ENCODE measurements around the gene NTHL1. TPM values are rescaled to one million over a fixed set of nuclear protein-coding genes. Genes with fewer than 3 reads are reported as not detected.

NTHL1 gene
- total and polyA plus RNA-seq, 2 donors (not counting 1 experiment from before 2014, with no cell fraction given) = 8.4 to 44.4 TPM

GRCh38 chr16:2016407-2016922, 31.2 kb downstream of the NTHL1 start:
- no peaks in the 10 kb centered on the region for H3K79me2 ChIP-seq (ENCODE audit: control insufficient read depth, insufficient read depth, low read length)
- H3K9ac ChIP-seq (ENCODE audit: insufficient read depth, low read length) = no peak overlapping the region
- peaks cover 3% of the 10 kb centered on the region for H3K4me1 ChIP-seq (ENCODE audit: control insufficient read depth, extremely low read depth, insufficient read depth, low read length)
- H2AFZ ChIP-seq (ENCODE audit: low read length) = no peak overlapping the region
- H3K27me3 ChIP-seq (ENCODE audit: control insufficient read depth, insufficient read depth, low read length) = peaks cover 8% of the 10 kb centered on the region
- no peaks in the 10 kb centered on the region for H4K20me1 ChIP-seq (ENCODE audit: control insufficient read depth, extremely low read depth, insufficient read depth, low read length)
- H3K36me3 ChIP-seq (ENCODE audit: control insufficient read depth, insufficient read depth, low read length) = no peaks in the 10 kb centered on the region
- TF ChIP-seq CTCF (conservative IDR thresholded peaks at IDR 0.05 in 1 of 2, IDR thresholded peaks at IDR 0.05 in 1 of 2; ENCODE audit: low read depth in 1 of 2, low read length in 2 of 2) (peak; percentile 39 to 43), EZH2 (IDR thresholded peaks at IDR 0.05; ENCODE audit: low read length, missing control alignments) (no peak)
- H3K9me3 ChIP-seq (ENCODE audit: control insufficient read depth, insufficient read depth, low read depth, low read length) = no peaks in the 10 kb centered on the region
- H3K4me3 ChIP-seq (replicated peaks in 1 of 4; ENCODE audit: control extremely low read depth in 1 of 4, insufficient read depth in 1 of 4, low read depth in 3 of 4, low read length in 4 of 4) = no peak overlapping the region
- no peak overlapping the region for H3K27ac ChIP-seq (ENCODE audit: insufficient read depth, low read length)
- DNase-seq (ENCODE audit: low read depth in 2 of 2) = no peak
- H3K4me2 ChIP-seq (ENCODE audit: extremely low read depth, insufficient read depth, low read length) = no peak overlapping the region

DNA sequence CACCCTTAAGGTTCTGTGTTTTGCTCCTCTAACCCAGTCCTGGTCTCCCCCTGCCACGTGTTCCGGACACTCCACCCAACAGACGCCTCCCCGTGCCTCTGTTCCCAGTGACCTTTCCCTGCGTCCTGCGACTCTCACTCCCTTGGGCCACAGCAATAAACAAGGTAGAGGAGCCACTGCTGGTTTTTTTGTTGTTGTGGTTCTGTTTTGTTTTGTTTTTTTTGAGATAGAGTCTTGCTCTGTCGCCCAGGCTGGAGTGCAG, 31.8 kb downstream of the NTHL1 start:
- Histone ChIP-seq H3K4me3 (replicated peaks in 1 of 4; ENCODE audit: control extremely low read depth in 1 of 4, insufficient read depth in 1 of 4, low read depth in 3 of 4, low read length in 4 of 4) (no peak overlapping the region), H3K4me2 (ENCODE audit: extremely low read depth, insufficient read depth, low read length) (no peak overlapping the region), H3K27me3 (ENCODE audit: control insufficient read depth, insufficient read depth, low read length) (peaks cover 8% of the 10 kb centered on the region), H3K9ac (ENCODE audit: insufficient read depth, low read length) (no peak overlapping the region), H3K36me3 (ENCODE audit: control insufficient read depth, insufficient read depth, low read length) (no peaks in the 10 kb centered on the region), H4K20me1 (ENCODE audit: control insufficient read depth, extremely low read depth, insufficient read depth, low read length) (no peaks in the 10 kb centered on the region), H3K9me3 (ENCODE audit: control insufficient read depth, insufficient read depth, low read depth, low read length) (no peaks in the 10 kb centered on the region), H3K79me2 (ENCODE audit: control insufficient read depth, insufficient read depth, low read length) (no peaks in the 10 kb centered on the region), H3K4me1 (ENCODE audit: control insufficient read depth, extremely low read depth, insufficient read depth, low read length) (peaks cover 3% of the 10 kb centered on the region), H3K27ac (ENCODE audit: insufficient read depth, low read length) (no peak overlapping the region), H2AFZ (ENCODE audit: low read length) (no peak overlapping the region)
- TF ChIP-seq EZH2 (IDR thresholded peaks at IDR 0.05; ENCODE audit: low read length, missing control alignments) (no peak), CTCF (conservative IDR thresholded peaks at IDR 0.05 in 1 of 2, IDR thresholded peaks at IDR 0.05 in 1 of 2; ENCODE audit: low read depth in 1 of 2, low read length in 2 of 2) (no peak)
- DNase-seq (ENCODE audit: low read depth in 2 of 2) = no peak

DNA sequence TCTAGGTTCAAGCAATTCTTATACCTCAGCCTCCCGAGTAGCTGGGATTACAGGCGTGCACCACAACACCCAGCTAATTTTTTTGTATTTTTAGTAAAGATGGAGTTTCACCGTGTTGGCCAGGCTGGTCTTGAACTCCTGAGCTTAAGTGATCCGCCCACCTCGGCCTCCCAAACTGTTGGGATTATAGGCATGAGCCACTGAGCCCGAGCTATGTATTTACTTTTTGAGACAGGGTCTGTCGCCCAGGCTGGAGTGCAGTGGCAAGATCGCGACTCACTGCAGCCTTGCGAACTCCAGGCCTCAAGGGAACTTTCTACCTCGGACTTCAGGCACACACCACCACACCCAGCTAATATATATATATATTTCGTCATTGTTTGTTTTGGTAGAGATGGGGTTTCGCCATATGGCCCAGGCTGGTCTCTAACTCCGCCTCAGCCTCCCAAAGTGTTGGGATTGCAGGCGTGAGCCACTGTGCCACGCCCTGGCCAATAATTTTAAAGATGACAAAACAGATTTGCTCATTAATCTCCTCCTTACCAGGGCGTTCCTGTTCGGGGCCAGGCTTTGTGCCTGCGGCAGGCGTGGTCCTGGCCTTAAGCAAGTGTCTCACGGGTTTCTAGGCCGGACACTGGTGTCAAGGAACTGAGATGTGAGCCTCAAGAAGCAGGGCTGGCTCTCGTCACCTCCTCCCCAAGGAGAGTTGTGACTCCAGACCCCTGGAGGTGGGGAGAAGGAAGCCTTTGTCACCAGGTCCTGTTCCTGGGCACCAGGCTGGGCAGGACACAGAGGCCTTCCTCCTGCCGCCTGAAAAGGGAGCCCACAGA, 32.3 kb downstream of the NTHL1 start:
- H3K36me3 ChIP-seq (ENCODE audit: control insufficient read depth, insufficient read depth, low read length) = no peaks in the 10 kb centered on the region
- no peak overlapping the region for H3K4me2 ChIP-seq (ENCODE audit: extremely low read depth, insufficient read depth, low read length)
- H3K79me2 ChIP-seq (ENCODE audit: control insufficient read depth, insufficient read depth, low read length) = no peaks in the 10 kb centered on the region
- H3K27ac ChIP-seq (ENCODE audit: insufficient read depth, low read length) = no peak overlapping the region
- peaks cover 6% of the 10 kb centered on the region for H3K4me1 ChIP-seq (ENCODE audit: control insufficient read depth, extremely low read depth, insufficient read depth, low read length)
- no peak overlapping the region for H3K9ac ChIP-seq (ENCODE audit: insufficient read depth, low read length)
- no peak overlapping the region for H3K4me3 ChIP-seq (replicated peaks in 1 of 4; ENCODE audit: control extremely low read depth in 1 of 4, insufficient read depth in 1 of 4, low read depth in 3 of 4, low read length in 4 of 4)
- no peak overlapping the region for H2AFZ ChIP-seq (ENCODE audit: low read length)
- H3K9me3 ChIP-seq (ENCODE audit: control insufficient read depth, insufficient read depth, low read depth, low read length) = no peaks in the 10 kb centered on the region
- H4K20me1 ChIP-seq (ENCODE audit: control insufficient read depth, extremely low read depth, insufficient read depth, low read length) = no peaks in the 10 kb centered on the region
- no peak for TF ChIP-seq EZH2 (IDR thresholded peaks at IDR 0.05; ENCODE audit: low read length, missing control alignments)
- no peak for TF ChIP-seq CTCF (conservative IDR thresholded peaks at IDR 0.05 in 1 of 2, IDR thresholded peaks at IDR 0.05 in 1 of 2; ENCODE audit: low read depth in 1 of 2, low read length in 2 of 2)
- DNase-seq (ENCODE audit: low read depth in 2 of 2) = peak in 1 of 2 donors; percentile 93
- H3K27me3 ChIP-seq (ENCODE audit: control insufficient read depth, insufficient read depth, low read length) = peaks cover 5% of the 10 kb centered on the region
